Measurements from ENCODE around the gene ITPKB.

GRCh38 chr1:226695335-226695900, 43.7 kb downstream of the ITPKB start:
- TF ChIP-seq CTCF (IDR thresholded peaks at IDR 0.05; ENCODE audit: low read length) (no peak), EZH2 (IDR thresholded peaks at IDR 0.05; ENCODE audit: borderline replicate concordance, low read length) (no peak)
